ENCODE measurements around the gene ANKRD34A. TPM values are rescaled to one million over a fixed set of nuclear protein-coding genes. Genes with fewer than 3 reads are reported as not detected.
"Not testable (repeated sequence)": the region's sequence is repeated elsewhere in the genome, so short reads cannot be mapped to it uniquely, and the experiment has no call there.

Gene ANKRD34A
- total and polyA plus RNA-seq, 2 of the 4 experiments (the other 2 are of a cell fraction), result 0.90 to 1.9 TPM

- H3K18ac ChIP-seq (ENCODE audit: low read depth, low read length); DNase-seq; H2AFZ ChIP-seq (replicated peaks; ENCODE audit: low read length, poor library complexity); H4K8ac ChIP-seq (ENCODE audit: low read depth in 2 of 2, low read length in 2 of 2); H3K4ac ChIP-seq (ENCODE audit: low read depth, low read length); BruUV-seq (replicated peaks); H3K9me3 ChIP-seq (ENCODE audit: control insufficient read depth, insufficient read depth, low read length); H3K9ac ChIP-seq (ENCODE audit: low read depth, low read length); in situ Hi-C loops (cut with MboI; ENCODE audit: low sequenced_read_pairs); H4K91ac ChIP-seq (ENCODE audit: insufficient read depth, low read depth, low read length); H3K4me1 ChIP-seq (ENCODE audit: control insufficient read depth, insufficient read depth, low read length); H3K23ac ChIP-seq (ENCODE audit: low read depth, low read length); H2BK15ac ChIP-seq (ENCODE audit: low read depth, low read length); dilution Hi-C loops (cut with HindIII; ENCODE audit: low sequenced_read_pairs, unreplicated experiment); H3K27ac ChIP-seq (ENCODE audit: insufficient read depth, low read length); H2BK120ac ChIP-seq (ENCODE audit: low read depth, low read length); H2BK20ac ChIP-seq (ENCODE audit: low read depth, low read length); CTCF ChIA-PET; intact Hi-C loops (cut with micrococcal nuclease); H3K14ac ChIP-seq (replicated peaks; ENCODE audit: low read depth, low read length); H3K27me3 ChIP-seq (ENCODE audit: control insufficient read depth, insufficient read depth, low read length); H4K5ac ChIP-seq (ENCODE audit: low read depth, low read length); H3K4me3 ChIP-seq (ENCODE audit: insufficient read depth, low read depth, low read length); H2AK5ac ChIP-seq (ENCODE audit: low read depth, low read length); H2AK9ac ChIP-seq (replicated peaks; ENCODE audit: low read depth, low read length, poor library complexity); H3K56ac ChIP-seq (ENCODE audit: extremely low read depth, insufficient read depth, low read length); ATAC-seq (ENCODE audit: low read depth); H3K9me1 ChIP-seq (ENCODE audit: insufficient read depth, low read length); POLR2A ChIA-PET (ENCODE audit: unreplicated experiment); H2BK5ac ChIP-seq (ENCODE audit: low read depth, low read length, poor library complexity, severe bottlenecking); H4K20me1 ChIP-seq (ENCODE audit: insufficient read depth, low read length); H3K4me2 ChIP-seq (ENCODE audit: low read depth, low read length): not testable (repeated sequence)
- H3K79me1 ChIP-seq (ENCODE audit: low read depth in 1 of 2, low read length in 2 of 2), result peaks cover 11 to 12% of the 10 kb centered on the region in 2 experiments; a peak in 3 of 4 replicates
- peaks cover 17% of the 10 kb centered on the region for H3K36me3 ChIP-seq (ENCODE audit: control insufficient read depth, insufficient read depth, low read length)
- WGBS, 2 experiments (ENCODE audit: extremely low coverage in 2 of 2, insufficient read length in 1 of 2), result 65% methylated on average over 4 of the region's 9 CpGs; no CpG with 5 or more reads in 1 of the 2 experiments
Measured at GRCh38 chr1:145932522-145933009, 31.8 kb downstream of the ANKRD34A start.

All from IMR-90 (cell line).